ENCODE data around the gene KCNIP4.

Gene KCNIP4

GRCh38 chr4:21092531-21092930, 856.0 kb downstream of the KCNIP4 start:
- DNase-seq (ENCODE audit: low read depth): no peak
- H3K4me3 ChIP-seq (ENCODE audit: control insufficient read depth, low read depth, low read length): no peak overlapping the region
- no peak for TF ChIP-seq CTCF (IDR thresholded peaks at IDR 0.05; ENCODE audit: control insufficient read depth, insufficient read depth, low read depth, low read length, missing control alignments)

- DNase-seq (ENCODE audit: low read depth): no peak
- no peak overlapping the region for H3K4me3 ChIP-seq (ENCODE audit: control insufficient read depth, low read depth, low read length)
- no peak for TF ChIP-seq CTCF (IDR thresholded peaks at IDR 0.05; ENCODE audit: control insufficient read depth, insufficient read depth, low read depth, low read length, missing control alignments)
Measured at GRCh38 chr4:21090094-21090666, 858.4 kb downstream of the KCNIP4 start.

GRCh38 chr4:21083413-21083812, 865.2 kb downstream of the KCNIP4 start:
- DNase-seq (ENCODE audit: low read depth): no peak
- TF ChIP-seq CTCF (IDR thresholded peaks at IDR 0.05; ENCODE audit: control insufficient read depth, insufficient read depth, low read depth, low read length, missing control alignments): no peak
- H3K4me3 ChIP-seq (ENCODE audit: control insufficient read depth, low read depth, low read length): no peak overlapping the region

- no peak for TF ChIP-seq CTCF (IDR thresholded peaks at IDR 0.05; ENCODE audit: control insufficient read depth, insufficient read depth, low read depth, low read length, missing control alignments)
Measured at GRCh38 chr4:21077967-21078366, 870.6 kb downstream of the KCNIP4 start.

GRCh38 chr4:21067351-21067750, 881.2 kb downstream of the KCNIP4 start:
- H3K4me3 ChIP-seq (ENCODE audit: control insufficient read depth, low read depth, low read length): no peak overlapping the region
- no peak for DNase-seq (ENCODE audit: low read depth)
- TF ChIP-seq CTCF (IDR thresholded peaks at IDR 0.05; ENCODE audit: control insufficient read depth, insufficient read depth, low read depth, low read length, missing control alignments): no peak

More at GRCh38 chr4:21077967-21078366, 870.6 kb downstream of the KCNIP4 start:
- DNase-seq (ENCODE audit: low read depth): no peak
- no peak overlapping the region for H3K4me3 ChIP-seq (ENCODE audit: control insufficient read depth, low read depth, low read length)

GRCh38 chr4:21061902-21062301, 886.7 kb downstream of the KCNIP4 start:
- no peak overlapping the region for H3K4me3 ChIP-seq (ENCODE audit: control insufficient read depth, low read depth, low read length)
- no peak for DNase-seq (ENCODE audit: low read depth)
- TF ChIP-seq CTCF (IDR thresholded peaks at IDR 0.05; ENCODE audit: control insufficient read depth, insufficient read depth, low read depth, low read length, missing control alignments): no peak

- no peak for DNase-seq (ENCODE audit: low read depth)
Measured at GRCh38 chr4:21046141-21046540, 902.4 kb downstream of the KCNIP4 start.

More at GRCh38 chr4:21046141-21046540, 902.4 kb downstream of the KCNIP4 start:
- no peak for TF ChIP-seq CTCF (IDR thresholded peaks at IDR 0.05; ENCODE audit: control insufficient read depth, insufficient read depth, low read depth, low read length, missing control alignments)
- no peak overlapping the region for H3K4me3 ChIP-seq (ENCODE audit: control insufficient read depth, low read depth, low read length)

Data from AG09309 (cell line).